GM06990 (cell line): Measurements from ENCODE around the gene DDX1.

ENCODE experiments used
- DNase-seq: peaks from one replicate; pipeline ENCODE4 v3.0.0-alpha.2; 2011; ENCODE audit not compliant: insufficient read length; ENCODE audit errors: extremely low read depth
- H3K27me3 ChIP-seq: replicated peaks from 2 replicates; pipeline ENCODE4 v1.6.0; 2011; ENCODE audit warnings: low read length; ENCODE audit not compliant: control insufficient read depth, insufficient read depth
- H3K36me3 ChIP-seq: 2 replicates; pipeline ENCODE4 v1.5.1; 2011; ENCODE audit warnings: low read length; ENCODE audit not compliant: control insufficient read depth, insufficient read depth
- H3K4me3 ChIP-seq: replicated peaks from 2 replicates; pipeline ENCODE4 v1.5.1; 2011; ENCODE audit warnings: low read depth, mild to moderate bottlenecking, control low read depth, low read length
- TF ChIP-seq, protein P1 (sequence below): IDR thresholded peaks from 2 replicates; pipeline ENCODE4 v1.5.1; 2011; ENCODE audit warnings: low read length, control low read depth, mild to moderate bottlenecking, inconsistent platforms; ENCODE audit not compliant: insufficient read depth, poor library complexity, severe bottlenecking

DDX1 gene

DNA sequence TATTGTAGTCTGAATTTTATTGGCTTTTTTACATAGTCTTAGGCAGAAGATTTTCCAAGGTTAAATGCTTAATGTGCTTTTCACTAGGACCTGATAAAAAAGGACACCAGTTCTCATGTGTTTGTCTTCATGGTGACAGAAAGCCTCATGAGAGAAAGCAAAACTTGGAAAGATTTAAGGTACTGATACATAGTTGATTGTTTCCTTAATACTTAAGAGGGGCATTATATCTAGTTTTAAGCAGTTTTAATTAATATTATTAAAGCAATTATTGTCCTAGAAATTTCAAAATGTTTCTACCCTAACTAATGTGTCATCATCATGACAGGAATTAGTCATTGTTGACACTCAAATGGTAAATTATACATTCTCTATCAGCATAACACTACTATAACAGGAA lies 35.3 kb downstream of the DDX1 start:
- no peaks in the 10 kb centered on the region for H3K27me3 ChIP-seq
- TF ChIP-seq, protein P1, sequence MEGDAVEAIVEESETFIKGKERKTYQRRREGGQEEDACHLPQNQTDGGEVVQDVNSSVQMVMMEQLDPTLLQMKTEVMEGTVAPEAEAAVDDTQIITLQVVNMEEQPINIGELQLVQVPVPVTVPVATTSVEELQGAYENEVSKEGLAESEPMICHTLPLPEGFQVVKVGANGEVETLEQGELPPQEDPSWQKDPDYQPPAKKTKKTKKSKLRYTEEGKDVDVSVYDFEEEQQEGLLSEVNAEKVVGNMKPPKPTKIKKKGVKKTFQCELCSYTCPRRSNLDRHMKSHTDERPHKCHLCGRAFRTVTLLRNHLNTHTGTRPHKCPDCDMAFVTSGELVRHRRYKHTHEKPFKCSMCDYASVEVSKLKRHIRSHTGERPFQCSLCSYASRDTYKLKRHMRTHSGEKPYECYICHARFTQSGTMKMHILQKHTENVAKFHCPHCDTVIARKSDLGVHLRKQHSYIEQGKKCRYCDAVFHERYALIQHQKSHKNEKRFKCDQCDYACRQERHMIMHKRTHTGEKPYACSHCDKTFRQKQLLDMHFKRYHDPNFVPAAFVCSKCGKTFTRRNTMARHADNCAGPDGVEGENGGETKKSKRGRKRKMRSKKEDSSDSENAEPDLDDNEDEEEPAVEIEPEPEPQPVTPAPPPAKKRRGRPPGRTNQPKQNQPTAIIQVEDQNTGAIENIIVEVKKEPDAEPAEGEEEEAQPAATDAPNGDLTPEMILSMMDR: no peak
- DNase-seq: no peak
- H3K36me3 ChIP-seq: peaks cover 6% of the 10 kb centered on the region
- H3K4me3 ChIP-seq: no peak overlapping the region

DNA sequence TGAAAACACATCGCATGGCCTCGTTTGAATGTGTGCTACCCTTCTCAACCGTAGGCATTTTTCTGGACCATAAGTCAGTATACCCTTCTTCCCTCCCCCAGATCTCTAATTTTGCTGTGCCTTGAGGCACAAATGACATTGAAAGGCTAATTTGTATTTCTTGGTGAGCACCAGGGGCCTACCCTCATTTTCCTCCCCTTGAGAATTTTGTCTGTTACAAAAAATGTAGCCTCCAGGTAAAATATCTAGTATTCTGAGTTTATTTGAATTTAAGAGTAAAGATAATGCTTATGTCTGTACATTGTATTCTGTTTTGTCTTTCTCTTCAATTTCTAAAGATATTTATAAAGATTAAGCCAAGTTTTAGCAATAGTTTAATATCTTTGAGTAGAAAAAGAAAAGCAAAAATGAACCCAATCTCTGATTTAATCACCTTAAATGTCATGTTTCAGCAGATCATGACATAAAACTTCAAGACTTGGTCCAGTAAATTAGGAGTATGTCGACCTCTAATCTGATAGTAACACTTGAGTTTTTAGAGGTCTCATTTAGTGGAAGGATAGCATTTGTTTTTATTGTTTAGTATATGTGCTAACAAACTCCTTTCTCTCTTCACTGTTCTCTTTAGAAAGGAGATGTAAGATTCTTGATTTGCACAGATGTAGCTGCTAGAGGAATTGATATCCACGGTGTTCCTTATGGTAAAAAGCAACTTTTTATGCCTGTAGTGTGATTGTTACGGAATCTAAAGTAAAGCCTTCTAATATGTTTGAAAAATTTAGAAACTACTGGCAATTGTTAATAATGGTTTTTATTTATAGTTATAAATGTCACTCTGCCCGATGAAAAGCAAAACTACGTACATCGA lies 36.4 kb downstream of the DDX1 start:
- TF ChIP-seq, protein P1: no peak
- peaks cover 6% of the 10 kb centered on the region for H3K36me3 ChIP-seq
- H3K4me3 ChIP-seq: no peak overlapping the region
- no peak for DNase-seq
- no peaks in the 10 kb centered on the region for H3K27me3 ChIP-seq

DNA sequence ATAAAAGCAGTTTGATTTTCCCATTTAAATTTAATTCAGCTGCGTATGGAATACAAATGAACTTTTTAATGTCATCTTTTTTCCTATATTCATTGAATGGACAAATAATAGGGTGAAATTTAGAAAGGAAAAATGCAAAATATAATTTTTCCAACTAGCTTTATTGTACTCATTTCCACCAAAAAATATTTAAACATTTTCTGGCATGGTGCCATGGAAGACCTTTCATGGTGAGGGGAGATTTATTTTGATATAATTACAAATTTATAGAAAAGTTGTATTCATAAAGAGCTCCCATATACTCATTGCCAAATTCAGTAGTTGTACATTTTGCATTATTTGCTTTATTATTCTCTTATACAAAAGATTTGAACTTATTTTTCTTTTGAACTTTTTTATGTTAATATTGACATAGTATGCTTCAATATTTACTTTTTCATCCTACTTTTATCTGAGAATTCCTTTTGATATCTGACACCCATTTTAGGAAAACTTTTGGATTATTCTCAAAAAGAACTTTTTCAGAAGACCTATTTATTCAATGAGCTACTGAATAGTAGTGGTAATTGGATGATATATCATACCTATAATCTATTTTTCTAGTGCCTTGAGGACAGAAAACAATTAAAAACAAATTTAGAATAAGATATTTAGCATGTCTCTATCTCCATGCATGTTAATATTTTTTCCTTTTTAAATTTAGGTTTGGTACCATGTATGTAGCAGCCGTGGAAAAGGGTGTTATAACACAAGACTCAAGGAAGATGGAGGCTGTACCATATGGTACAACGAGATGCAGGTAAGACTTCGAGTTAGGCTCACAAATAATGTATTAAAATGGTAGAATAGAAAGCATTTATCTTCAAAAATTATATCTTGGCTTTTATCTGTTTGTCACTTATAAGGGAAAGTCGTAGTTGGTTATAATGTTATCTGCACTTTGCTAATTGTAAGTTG lies 37.5 kb downstream of the DDX1 start:
- TF ChIP-seq, protein P1: no peak
- no peak for DNase-seq
- H3K4me3 ChIP-seq: no peak overlapping the region
- peaks cover 6% of the 10 kb centered on the region for H3K36me3 ChIP-seq
- no peaks in the 10 kb centered on the region for H3K27me3 ChIP-seq

DNA sequence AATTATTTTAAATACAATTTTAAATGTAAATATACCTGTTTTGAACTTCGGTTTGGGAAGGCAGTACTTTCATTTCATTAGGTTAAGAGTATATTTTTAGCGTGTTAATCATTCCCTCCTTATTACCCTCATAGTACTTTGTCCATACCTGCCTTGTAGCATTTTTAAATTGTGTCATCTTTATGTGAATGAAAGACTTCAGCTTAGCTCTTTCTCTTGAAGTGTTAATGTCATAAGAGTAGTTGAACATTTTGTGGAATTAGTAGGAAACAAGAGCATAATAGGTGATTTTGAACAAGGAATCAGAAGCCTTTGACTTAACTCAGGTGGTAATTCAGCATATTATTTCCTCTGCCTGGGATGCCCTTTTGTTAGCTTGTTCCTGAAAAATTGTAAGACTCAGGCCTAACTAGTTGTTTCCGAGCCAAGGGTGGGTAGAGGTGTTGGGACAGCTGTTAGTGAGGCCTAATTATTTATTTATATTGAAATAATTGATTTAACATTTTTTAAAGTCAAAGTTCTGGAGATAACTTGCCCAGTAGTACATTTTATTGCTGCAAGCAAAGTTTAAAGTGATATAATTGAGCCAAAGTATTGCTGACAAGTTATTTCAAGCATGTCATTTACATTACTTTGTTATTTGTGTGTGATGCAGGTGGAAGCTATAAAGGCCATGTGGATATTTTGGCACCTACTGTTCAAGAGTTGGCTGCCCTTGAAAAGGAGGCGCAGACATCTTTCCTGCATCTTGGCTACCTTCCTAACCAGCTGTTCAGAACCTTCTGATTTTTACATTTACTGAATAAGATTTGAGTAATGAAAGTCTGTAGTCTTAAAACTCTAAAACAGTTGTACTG lies 38.7 kb downstream of the DDX1 start:
- Histone ChIP-seq H3K36me3 (peaks cover 6% of the 10 kb centered on the region), H3K4me3 (no peak overlapping the region), H3K27me3 (no peaks in the 10 kb centered on the region)
- TF ChIP-seq, protein P1: no peak
- DNase-seq: no peak

DNA sequence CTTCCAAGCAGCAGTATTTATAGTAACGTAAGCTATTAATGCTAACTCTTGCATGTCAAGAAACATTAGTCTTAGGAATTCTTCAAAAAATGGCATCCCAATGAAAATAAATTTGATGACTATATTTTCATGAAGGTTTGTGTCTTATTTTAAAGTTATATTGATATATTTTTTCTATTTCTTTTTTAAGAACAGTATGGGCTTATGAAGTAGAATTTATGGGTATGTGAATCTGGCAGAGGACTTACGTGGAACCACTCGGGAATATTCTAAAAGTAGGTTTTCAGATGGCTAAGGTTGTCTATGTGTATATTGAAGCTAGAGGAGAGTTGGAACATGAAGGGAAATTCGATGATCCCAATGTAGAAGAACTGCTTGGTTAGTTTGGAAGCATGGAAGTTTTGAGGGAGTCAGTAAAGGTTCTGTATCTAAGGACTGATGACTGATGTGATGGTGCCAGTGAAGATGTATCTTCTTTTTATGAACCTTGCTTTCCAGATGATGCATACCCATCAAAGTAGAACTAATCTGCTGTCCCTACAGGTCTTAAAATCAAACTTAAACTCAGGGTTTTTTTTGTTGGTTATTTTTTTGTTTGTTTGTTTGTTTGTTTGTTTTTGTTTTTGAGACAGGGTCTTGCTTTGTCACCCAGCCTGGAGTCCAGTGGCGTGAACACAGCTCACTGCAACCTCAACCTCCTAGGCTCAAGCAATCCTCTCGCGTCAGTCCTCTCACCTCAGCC lies 39.5 kb downstream of the DDX1 start:
- no peak for DNase-seq
- H3K27me3 ChIP-seq: no peaks in the 10 kb centered on the region
- TF ChIP-seq, protein P1: no peak
- no peak overlapping the region for H3K4me3 ChIP-seq
- H3K36me3 ChIP-seq: peaks cover 8% of the 10 kb centered on the region
